ENCODE measurements around the gene FOXD4L3. TPM values are rescaled to one million over a fixed set of nuclear protein-coding genes. Genes with fewer than 3 reads are reported as not detected.

The FOXD4L3 gene
- total RNA-seq = under 0.01 and 0.21 TPM in 2 replicates

GRCh38 chr9:68302567-68302966, at the start of gene FOXD4L3:
TSS of gene FOXD4L3 (plus strand) at chr9:68302867. CDS start at chr9:68302952, 85 bp downstream.

Other genes starting within 250 kb of the FOXD4L3 start
- gene ZNG1C, start 60.9 kb upstream of the FOXD4L3 start, total RNA-seq = 41.4 and 42.0 TPM in 2 replicates
- 0.07 TPM in 1 of 2 replicates, not detected in the other for gene PGM5, start 53.7 kb downstream of the FOXD4L3 start, total RNA-seq
- gene TMEM252, start 238.0 kb downstream of the FOXD4L3 start, total RNA-seq = not detected in 2 replicates